ENCODE measurements around the gene TBC1D8.

DNA sequence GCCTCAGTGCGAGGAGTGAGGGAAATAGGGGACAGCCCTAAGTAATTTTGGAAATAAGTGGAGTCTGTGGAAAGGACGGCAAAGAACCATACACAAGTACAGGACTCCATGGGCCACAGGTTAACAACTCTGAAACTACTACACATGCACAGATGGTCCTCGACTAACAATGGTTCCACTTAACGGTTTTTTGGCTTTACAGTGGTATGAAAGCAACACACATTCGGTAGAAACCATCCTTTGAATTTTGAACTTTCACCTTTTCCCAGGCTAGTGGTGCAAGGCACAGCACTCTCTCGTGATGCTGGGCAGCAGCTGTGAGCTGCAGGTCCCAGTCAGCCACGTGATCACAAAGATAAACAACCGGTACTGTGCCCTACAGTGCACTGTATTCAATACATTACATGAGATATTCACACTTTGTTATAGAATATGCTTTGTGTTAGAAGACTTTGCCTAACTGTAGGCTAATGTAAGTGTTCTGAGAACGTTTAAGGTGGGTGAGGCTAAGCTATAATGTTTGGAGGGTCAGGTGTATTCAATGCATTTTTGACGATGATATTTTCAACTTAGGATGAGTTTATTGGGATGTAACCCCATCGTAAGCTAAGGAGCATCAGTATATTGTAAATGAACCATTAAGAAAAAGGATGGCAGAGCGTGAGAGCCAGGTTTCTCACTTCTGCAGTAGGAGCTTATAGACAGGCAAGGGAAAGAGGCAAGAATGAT, 44.6 kb downstream of the TBC1D8 start:
- no peak for TF ChIP-seq EZH2 (IDR thresholded peaks at IDR 0.05)
- no peak for TF ChIP-seq POLR2AphosphoS5 (IDR thresholded peaks at IDR 0.05; ENCODE audit: borderline replicate concordance, low read depth, low read length)
- TF ChIP-seq FOXP2 (optimal IDR thresholded peaks at IDR 0.05; ENCODE audit: control extremely low read depth, extremely low read length, insufficient read depth): no peak
